Ishikawa (cell line): ENCODE results near the gene SLC37A1.

Source experiments
- EGR1 ChIP-seq: IDR thresholded peaks from 2 replicates; pipeline ENCODE4 v1.6.1; 2012
- EP300 ChIP-seq: IDR thresholded peaks from 2 replicates; pipeline ENCODE4 v1.6.1; 2012; ENCODE audit warnings: borderline replicate concordance
- NFIC ChIP-seq: IDR thresholded peaks from 2 replicates; pipeline ENCODE4 v1.6.1; 2012
- REST ChIP-seq: IDR thresholded peaks from 2 replicates; pipeline ENCODE4 v1.6.1; 2012; ENCODE audit warnings: low read depth, mild to moderate bottlenecking
- YY1 ChIP-seq: IDR thresholded peaks from 2 replicates; pipeline ENCODE4 v1.6.1; 2012; ENCODE audit warnings: low read depth
- TF ChIP-seq, protein P1 (sequence below): IDR thresholded peaks from 2 replicates; pipeline ENCODE4 v1.6.1; 2012

DNA sequence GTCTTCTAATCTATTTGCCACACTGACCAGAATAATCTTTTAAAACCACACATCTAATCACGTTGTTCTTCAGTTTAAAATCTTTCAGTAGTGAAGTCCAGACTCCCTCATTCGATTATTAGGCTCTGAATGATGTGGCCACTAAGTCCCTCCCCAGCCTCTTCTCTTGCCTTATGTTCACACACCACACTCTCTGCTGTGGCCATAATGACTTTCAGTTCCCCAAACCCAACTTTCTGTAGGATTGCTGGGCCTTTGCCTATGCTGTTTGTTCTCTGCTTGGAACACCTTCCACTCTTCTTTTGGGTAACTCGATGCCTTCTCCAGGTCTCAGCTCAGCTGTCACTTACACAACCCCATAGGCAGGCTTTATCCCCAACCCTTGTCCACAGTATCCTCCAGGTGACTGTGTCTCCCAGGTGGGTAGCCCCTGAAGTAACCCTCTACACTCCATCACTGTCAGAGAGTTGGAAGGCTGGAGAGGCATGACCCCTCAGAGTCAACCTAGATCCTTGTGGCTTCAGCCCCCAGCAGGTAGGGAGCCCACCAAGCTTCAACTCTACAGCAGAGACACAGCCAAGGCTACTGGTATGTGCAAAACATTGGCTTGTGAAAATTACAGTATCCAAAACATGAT, 8.4 kb upstream of the SLC37A1 start:
- TF ChIP-seq, protein P1, sequence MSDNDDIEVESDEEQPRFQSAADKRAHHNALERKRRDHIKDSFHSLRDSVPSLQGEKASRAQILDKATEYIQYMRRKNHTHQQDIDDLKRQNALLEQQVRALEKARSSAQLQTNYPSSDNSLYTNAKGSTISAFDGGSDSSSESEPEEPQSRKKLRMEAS: no peak
- TF ChIP-seq NFIC (no peak), EGR1 (no peak), EP300 (no peak), REST (no peak), YY1 (no peak)
